OCI-LY1 (cell line): ENCODE measurements around the gene ARHGEF28.

ENCODE experiments used
- CTCF ChIP-seq: fragments of 200-600 bp; sonication (generic), shearing (Covaris generic); IDR thresholded peaks from 2 replicates; pipeline ENCODE4 v1.5.1; 2017; ENCODE audit warnings: mild to moderate bottlenecking, antibody characterized with exemption, low read length, moderate library complexity, mixed read lengths
- EZH2 ChIP-seq: fragments of 200-600 bp; sonication (generic), shearing (Covaris generic); IDR thresholded peaks from 2 replicates; pipeline ENCODE4 v1.8.0; 2017; ENCODE audit warnings: borderline replicate concordance, mixed run types, mild to moderate bottlenecking, antibody characterized with exemption, low read length, moderate library complexity, mixed read lengths

- TF ChIP-seq CTCF = no peak
- TF ChIP-seq EZH2 = no peak
These were observed 231.4 kb downstream of the ARHGEF28 start for GRCh38 chr5:73857446-73857845.
